ENCODE results near the gene NUDT1. TPM values are rescaled to one million over a fixed set of nuclear protein-coding genes. Genes with fewer than 3 reads are reported as not detected.

The NUDT1 gene
- total and polyA plus RNA-seq, 2 experiments from 2014 or later: 9.6 to 16.3 TPM

- H3K4me3 ChIP-seq: no peak overlapping the region
- TF ChIP-seq EZH2phosphoT487 (IDR thresholded peaks at IDR 0.05; ENCODE audit: low read depth, severe bottlenecking, unreplicated experiment): no peak
- TF ChIP-seq CTCF (IDR thresholded peaks at IDR 0.05; ENCODE audit: poor library complexity): no peak
- TF ChIP-seq EZH2 (IDR thresholded peaks at IDR 0.05; ENCODE audit: borderline replicate concordance): no peak
- H3K27me3 ChIP-seq: no peaks in the 10 kb centered on the region
- no peaks in the 10 kb centered on the region for H4K20me1 ChIP-seq (ENCODE audit: insufficient read depth, poor library complexity, severe bottlenecking)
- H3K27ac ChIP-seq: peak overlapping the region; percentile 60
- peaks cover 29% of the 10 kb centered on the region for H3K4me1 ChIP-seq (ENCODE audit: insufficient read depth)
- H3K36me3 ChIP-seq (replicated peaks; ENCODE audit: insufficient read depth, low read depth): no peaks in the 10 kb centered on the region
- H3K79me2 ChIP-seq: peaks cover 46% of the 10 kb centered on the region
- no peak for DNase-seq (ENCODE audit: low spot score)
- no peaks in the 10 kb centered on the region for H3K9me3 ChIP-seq (ENCODE audit: low read depth)
- H3K9me2 ChIP-seq (replicated peaks; ENCODE audit: insufficient read depth): no peaks in the 10 kb centered on the region
- WGBS (ENCODE audit: low lambda C conversion rate, missing lambda C conversion rate): 72% methylated on average over 14 of the region's 14 CpGs
- no peak overlapping the region for H3K4me2 ChIP-seq
- no peak overlapping the region for H2AFZ ChIP-seq
These were observed 40.2 kb downstream of the NUDT1 start for GRCh38 chr7:2282185-2282751.

- Histone ChIP-seq H3K9me2 (replicated peaks; ENCODE audit: insufficient read depth) (no peaks in the 10 kb centered on the region), H2AFZ (no peak overlapping the region), H3K4me2 (no peak overlapping the region), H3K36me3 (replicated peaks; ENCODE audit: insufficient read depth, low read depth) (no peaks in the 10 kb centered on the region), H3K4me3 (no peak overlapping the region), H3K79me2 (peaks cover 47% of the 10 kb centered on the region), H3K4me1 (ENCODE audit: insufficient read depth) (peaks cover 29% of the 10 kb centered on the region), H3K27me3 (no peaks in the 10 kb centered on the region), H3K9me3 (ENCODE audit: low read depth) (no peaks in the 10 kb centered on the region), H4K20me1 (ENCODE audit: insufficient read depth, poor library complexity, severe bottlenecking) (no peaks in the 10 kb centered on the region), H3K27ac (no peak overlapping the region)
- WGBS (ENCODE audit: low lambda C conversion rate, missing lambda C conversion rate): 97% methylated on average over 20 of the region's 20 CpGs
- TF ChIP-seq EZH2phosphoT487 (IDR thresholded peaks at IDR 0.05; ENCODE audit: low read depth, severe bottlenecking, unreplicated experiment) (no peak), CTCF (IDR thresholded peaks at IDR 0.05; ENCODE audit: poor library complexity) (no peak), EZH2 (IDR thresholded peaks at IDR 0.05; ENCODE audit: borderline replicate concordance) (no peak)
- DNase-seq (ENCODE audit: low spot score): no peak
These were observed 41.0 kb downstream of the NUDT1 start for GRCh38 chr7:2283074-2283473.

GRCh38 chr7:2287745-2288144 lies 45.7 kb downstream of the NUDT1 start:
- Histone ChIP-seq H3K4me2 (no peak overlapping the region), H3K4me1 (ENCODE audit: insufficient read depth) (no peaks in the 10 kb centered on the region), H3K27ac (no peak overlapping the region), H2AFZ (no peak overlapping the region), H3K9me2 (replicated peaks; ENCODE audit: insufficient read depth) (no peaks in the 10 kb centered on the region), H3K79me2 (peaks cover 55% of the 10 kb centered on the region), H3K9me3 (ENCODE audit: low read depth) (no peaks in the 10 kb centered on the region), H3K27me3 (no peaks in the 10 kb centered on the region), H3K36me3 (replicated peaks; ENCODE audit: insufficient read depth, low read depth) (no peaks in the 10 kb centered on the region), H3K4me3 (no peak overlapping the region), H4K20me1 (ENCODE audit: insufficient read depth, poor library complexity, severe bottlenecking) (no peaks in the 10 kb centered on the region)
- WGBS (ENCODE audit: low lambda C conversion rate, missing lambda C conversion rate): 94% methylated on average over 8 of the region's 8 CpGs
- no peak for TF ChIP-seq EZH2phosphoT487 (IDR thresholded peaks at IDR 0.05; ENCODE audit: low read depth, severe bottlenecking, unreplicated experiment)
- no peak for TF ChIP-seq CTCF (IDR thresholded peaks at IDR 0.05; ENCODE audit: poor library complexity)
- no peak for TF ChIP-seq EZH2 (IDR thresholded peaks at IDR 0.05; ENCODE audit: borderline replicate concordance)
- no peak for DNase-seq (ENCODE audit: low spot score)

All from hepatocyte (in vitro differentiated cells).